HTERT RPE-1 (cell line): ENCODE data around the gene MDH2.
"Not testable (repeated sequence)": the region's sequence is repeated elsewhere in the genome, so short reads cannot be mapped to it uniquely, and the experiment has no call there.

Experiments used
- in situ Hi-C: fragments of 300-500 bp; cut with MboI; formaldehyde crosslinking; loops from 4 replicates; pipeline ENCODE4 v1.14.3; 2020; ENCODE audit warnings: low sequenced_read_pairs

Gene MDH2

GRCh38 chr7:76071316-76072242 is 23.7 kb downstream of the MDH2 start:
- in situ Hi-C loops, result no loop called here

GRCh38 chr7:76072243-76073148 is 24.6 kb downstream of the MDH2 start:
- in situ Hi-C loops, result no loop called here

- in situ Hi-C loops, result no loop called here
Observed at GRCh38 chr7:76073335-76073990, 25.6 kb downstream of the MDH2 start.

- in situ Hi-C loops, result no loop called here
Observed at GRCh38 chr7:76074306-76074971, 26.5 kb downstream of the MDH2 start.

GRCh38 chr7:76074972-76075370 is 27.1 kb downstream of the MDH2 start:
- in situ Hi-C loops, result no loop called here

- in situ Hi-C loops, result no loop called here
Observed at GRCh38 chr7:76076995-76077394, 29.1 kb downstream of the MDH2 start.

GRCh38 chr7:76077435-76077834 is 29.5 kb downstream of the MDH2 start:
- in situ Hi-C loops, result no loop called here

- in situ Hi-C loops, result no loop called here
Observed at GRCh38 chr7:76080204-76080603, 32.3 kb downstream of the MDH2 start.

GRCh38 chr7:76084115-76084514 is 36.2 kb downstream of the MDH2 start:
- in situ Hi-C loops, result not testable (repeated sequence)

- in situ Hi-C loops, result no loop called here
Observed at GRCh38 chr7:76086070-76086469, 38.2 kb downstream of the MDH2 start.

- in situ Hi-C loops, result not testable (repeated sequence)
Observed at GRCh38 chr7:76087362-76087791, 39.5 kb downstream of the MDH2 start.

GRCh38 chr7:76089865-76090475 is 42.1 kb downstream of the MDH2 start:
- in situ Hi-C loops, result no loop called here

GRCh38 chr7:76091506-76091905 is 43.6 kb downstream of the MDH2 start:
- in situ Hi-C loops, result no loop called here

GRCh38 chr7:76093531-76093930 is 45.6 kb downstream of the MDH2 start:
- in situ Hi-C loops, result not testable (repeated sequence)

GRCh38 chr7:76094326-76094725 is 46.4 kb downstream of the MDH2 start:
- in situ Hi-C loops, result not testable (repeated sequence)

GRCh38 chr7:76095908-76096307 is 48.0 kb downstream of the MDH2 start:
- in situ Hi-C loops, result no loop called here

- in situ Hi-C loops, result not testable (repeated sequence)
Observed at GRCh38 chr7:76101693-76102437, 54.0 kb downstream of the MDH2 start.

GRCh38 chr7:76103788-76104187 is 55.9 kb downstream of the MDH2 start:
- in situ Hi-C loops, result not testable (repeated sequence)

GRCh38 chr7:76106130-76106529 is 58.2 kb downstream of the MDH2 start:
- in situ Hi-C loops, result not testable (repeated sequence)
